G401 (cell line): ENCODE results near the gene OOSP4B. TPM values are rescaled to one million over a fixed set of nuclear protein-coding genes. Genes with fewer than 3 reads are reported as not detected.
"Not testable (repeated sequence)": the region's sequence is repeated elsewhere in the genome, so short reads cannot be mapped to it uniquely, and the experiment has no call there.

Experiments
- DNase-seq: peaks from one replicate; pipeline ENCODE4 v3.0.0-alpha.2; 2015; ENCODE audit warnings: low spot score
- in situ Hi-C: cut with HindIII; loops from 2 replicates; pipeline ENCODE4 v1.10.0; 2016; ENCODE audit warnings: low sequenced_read_pairs, mixed read lengths
- total RNA-seq: library from RNA; depleted of rRNA; stranded (reverse); fragments of >200 nt; shearing (Covaris generic); gene quantifications from 2 replicates; pipeline ENCODE4 v1.2.3, GENCODE V29; 2014; rRNA removed

Gene OOSP4B
- total RNA-seq, result not detected in 2 replicates

- DNase-seq, result no peak
- in situ Hi-C loops, result no loop called here
Measured at GRCh38 chr11:60016881-60017280, at the start of gene OOSP4B. Gene OOSP4B (plus strand): TSS chr11:60017181.

GRCh38 chr11:59967677-59968394 is 49.1 kb upstream of the OOSP4B start:
- in situ Hi-C loops, result no loop called here
- DNase-seq, result no peak

- in situ Hi-C loops, result no loop called here
- DNase-seq, result no peak
Measured at GRCh38 chr11:59968395-59968783, 48.6 kb upstream of the OOSP4B start.

- DNase-seq, result no peak
- in situ Hi-C loops, result no loop called here
Measured at GRCh38 chr11:59973097-59973496, 43.9 kb upstream of the OOSP4B start.

GRCh38 chr11:59981106-59981770 is 35.7 kb upstream of the OOSP4B start:
- no peak for DNase-seq
- in situ Hi-C loops, result no loop called here

GRCh38 chr11:59982037-59982436 is 34.9 kb upstream of the OOSP4B start:
- DNase-seq, in situ Hi-C loops: not testable (repeated sequence)

- DNase-seq, result no peak
- in situ Hi-C loops, result no loop called here
Measured at GRCh38 chr11:59983212-59983611, 33.8 kb upstream of the OOSP4B start.

GRCh38 chr11:59984368-59984767 is 32.6 kb upstream of the OOSP4B start:
- in situ Hi-C loops, result no loop called here
- DNase-seq, result no peak

- DNase-seq, result no peak
- in situ Hi-C loops, result no loop called here
Measured at GRCh38 chr11:59990421-59990820, 26.6 kb upstream of the OOSP4B start.

- no peak for DNase-seq
- in situ Hi-C loops, result no loop called here
Measured at GRCh38 chr11:59992425-59992824, 24.6 kb upstream of the OOSP4B start.

- in situ Hi-C loops, result no loop called here
- DNase-seq, result no peak
Measured at GRCh38 chr11:59997800-59998199, 19.2 kb upstream of the OOSP4B start.

- no peak for DNase-seq
- in situ Hi-C loops, result no loop called here
Measured at GRCh38 chr11:59999691-60000090, 17.3 kb upstream of the OOSP4B start.

GRCh38 chr11:60003729-60004128 is 13.3 kb upstream of the OOSP4B start:
- in situ Hi-C loops, result no loop called here
- no peak for DNase-seq

- no peak for DNase-seq
Measured at GRCh38 chr11:60005360-60005759, 11.6 kb upstream of the OOSP4B start.

GRCh38 chr11:60018058-60018457 is 1.1 kb downstream of the OOSP4B start:
- no peak for DNase-seq
- in situ Hi-C loops, result no loop called here

More at GRCh38 chr11:60005360-60005759, 11.6 kb upstream of the OOSP4B start:
- in situ Hi-C loops, result no loop called here

- DNase-seq, in situ Hi-C loops: not testable (repeated sequence)
Measured at GRCh38 chr11:60020376-60020775, 3.4 kb downstream of the OOSP4B start.

GRCh38 chr11:60029015-60029632 is 12.1 kb downstream of the OOSP4B start:
- in situ Hi-C loops, result no loop called here
- no peak for DNase-seq

- no peak for DNase-seq
- in situ Hi-C loops, result no loop called here
Measured at GRCh38 chr11:60040109-60040508, 23.1 kb downstream of the OOSP4B start, which contains the start of gene OOSP2. Gene OOSP2 (plus strand): TSS chr11:60040409. CDS start chr11:60040460, 51 bp downstream.

- in situ Hi-C loops, DNase-seq: not testable (repeated sequence)
Measured at GRCh38 chr11:60050422-60050821, 33.4 kb downstream of the OOSP4B start.

- DNase-seq, in situ Hi-C loops: not testable (repeated sequence)
Measured at GRCh38 chr11:60050839-60051238, 33.9 kb downstream of the OOSP4B start.
